Mesenchymal stem cell (in vitro differentiated cells and primary cell): ENCODE measurements around the gene SLC4A1AP.
A peak's percentile ranks its signal among the peaks of the same experiment; 100 is the strongest.

Source experiments
- DNase-seq: peaks from one replicate; pipeline ENCODE4 v3.0.0-alpha.2; 2013
- H2AFZ ChIP-seq: one replicate; pipeline ENCODE4 v1.6.1; 2013; ENCODE audit warnings: low read depth, mild to moderate bottlenecking, control low read depth, inconsistent platforms, low read length, moderate library complexity
- H2AK5ac ChIP-seq: 2 replicates; pipeline ENCODE4 v1.6.1; 2013; ENCODE audit warnings: low read length, moderate library complexity, mild to moderate bottlenecking, inconsistent platforms; ENCODE audit not compliant: severe bottlenecking
- H2BK120ac ChIP-seq: one replicate; pipeline ENCODE4 v1.6.1; 2013; ENCODE audit warnings: low read depth, mild to moderate bottlenecking, inconsistent platforms, low read length, moderate library complexity
- H2BK12ac ChIP-seq, 2 experiments: one replicate each; pipeline ENCODE4 v1.6.1; 2013; ENCODE audit warnings: inconsistent platforms in 2 of 2, low read length in 2 of 2, mild to moderate bottlenecking in 2 of 2, moderate library complexity in 2 of 2, control low read depth in 1 of 2
- H2BK15ac ChIP-seq: one replicate; pipeline ENCODE4 v1.6.1; 2013; ENCODE audit warnings: mild to moderate bottlenecking, low read depth, inconsistent platforms; ENCODE audit not compliant: poor library complexity, severe bottlenecking
- H2BK5ac ChIP-seq: 2 replicates; pipeline ENCODE4 v1.6.1; 2013; ENCODE audit warnings: low read depth, mild to moderate bottlenecking, low read length, control low read depth, inconsistent platforms; ENCODE audit not compliant: poor library complexity, severe bottlenecking
- H3K14ac ChIP-seq, 2 experiments: one replicate each; pipeline ENCODE4 v1.6.1; 2013; ENCODE audit warnings: inconsistent platforms in 2 of 2, low read length in 2 of 2, control low read depth in 1 of 2, mild to moderate bottlenecking in 1 of 2, moderate library complexity in 1 of 2
- H3K18ac ChIP-seq, 2 experiments: one replicate each; pipeline ENCODE4 v1.6.1; 2013; ENCODE audit warnings: inconsistent platforms in 2 of 2, low read length in 2 of 2, control low read depth in 1 of 2, low read depth in 1 of 2, mild to moderate bottlenecking in 1 of 2
- H3K23ac ChIP-seq, 2 experiments: one replicate each; pipeline ENCODE4 v1.6.1; 2013; ENCODE audit warnings: inconsistent platforms in 2 of 2, low read length in 2 of 2, mild to moderate bottlenecking in 2 of 2, moderate library complexity in 2 of 2, control low read depth in 1 of 2
- H3K27ac ChIP-seq: 2 replicates; pipeline ENCODE4 v1.5.1; 2013; ENCODE audit warnings: mild to moderate bottlenecking, moderate library complexity, low read length, control low read depth, inconsistent platforms; ENCODE audit not compliant: poor library complexity, severe bottlenecking
- H3K27me3 ChIP-seq, 2 experiments: 2 replicates each; pipeline versions ENCODE4 v1.6.1 to v1.7.0; 2013; ENCODE audit warnings: low read length in 2 of 2, mild to moderate bottlenecking in 2 of 2, moderate library complexity in 2 of 2, control low read depth in 1 of 2, inconsistent platforms in 1 of 2; ENCODE audit not compliant: control insufficient read depth in 1 of 2, insufficient read depth in 1 of 2
- H3K36me3 ChIP-seq, 2 experiments: 2 replicates each; pipeline versions ENCODE4 v1.6.1 to v1.7.0; 2013; ENCODE audit warnings: low read length in 2 of 2, control low read depth in 1 of 2, inconsistent platforms in 1 of 2, low read depth in 1 of 2, mild to moderate bottlenecking in 1 of 2; ENCODE audit not compliant: insufficient read depth in 2 of 2, control insufficient read depth in 1 of 2
- H3K4ac ChIP-seq, 2 experiments: one replicate each; pipeline ENCODE4 v1.6.1; 2013; ENCODE audit warnings: inconsistent platforms in 2 of 2, low read length in 2 of 2, mild to moderate bottlenecking in 2 of 2, moderate library complexity in 2 of 2, control low read depth in 1 of 2, low read depth in 1 of 2
- H3K4me1 ChIP-seq: 2 replicates; pipeline ENCODE4 v1.6.1; 2013; ENCODE audit warnings: low read depth, low read length, control low read depth; ENCODE audit not compliant: control insufficient read depth, insufficient read depth
- H3K4me2 ChIP-seq: 2 replicates; pipeline ENCODE4 v1.6.1; 2013; ENCODE audit warnings: low read length, mild to moderate bottlenecking, inconsistent platforms; ENCODE audit not compliant: poor library complexity, severe bottlenecking
- H3K4me3 ChIP-seq, 2 experiments: 2 replicates each; pipeline versions ENCODE4 v1.5.1 to v1.7.0; 2013; ENCODE audit warnings: low read length in 2 of 2, mild to moderate bottlenecking in 2 of 2, control low read depth in 1 of 2, low read depth in 1 of 2; ENCODE audit not compliant: insufficient read depth in 1 of 2
- H3K79me1 ChIP-seq: replicated peaks from 2 replicates; pipeline ENCODE4 v1.6.1; 2013; ENCODE audit warnings: mild to moderate bottlenecking, control low read depth, low read length, inconsistent platforms; ENCODE audit not compliant: poor library complexity, severe bottlenecking
- H3K9ac ChIP-seq: 2 replicates; pipeline ENCODE4 v1.7.0; 2013; ENCODE audit warnings: mild to moderate bottlenecking, low read length, moderate library complexity
- H3K9me3 ChIP-seq: 2 replicates; pipeline ENCODE4 v1.7.0; 2013; ENCODE audit warnings: mild to moderate bottlenecking, low read length; ENCODE audit not compliant: control insufficient read depth
- H4K8ac ChIP-seq: one replicate; pipeline ENCODE4 v1.6.1; 2013; ENCODE audit warnings: inconsistent platforms, mild to moderate bottlenecking, low read length, moderate library complexity
- H4K91ac ChIP-seq: one replicate; pipeline ENCODE4 v1.6.1; 2013; ENCODE audit warnings: mild to moderate bottlenecking, low read length, inconsistent platforms
- WGBS: methylation state at CpG from one replicate; pipeline ENCODE4 v1.1.7; 2013; ENCODE audit warnings: mixed read lengths; 5-methylcytosine and 5-hydroxymethylcytosine counted together

SLC4A1AP gene

DNA sequence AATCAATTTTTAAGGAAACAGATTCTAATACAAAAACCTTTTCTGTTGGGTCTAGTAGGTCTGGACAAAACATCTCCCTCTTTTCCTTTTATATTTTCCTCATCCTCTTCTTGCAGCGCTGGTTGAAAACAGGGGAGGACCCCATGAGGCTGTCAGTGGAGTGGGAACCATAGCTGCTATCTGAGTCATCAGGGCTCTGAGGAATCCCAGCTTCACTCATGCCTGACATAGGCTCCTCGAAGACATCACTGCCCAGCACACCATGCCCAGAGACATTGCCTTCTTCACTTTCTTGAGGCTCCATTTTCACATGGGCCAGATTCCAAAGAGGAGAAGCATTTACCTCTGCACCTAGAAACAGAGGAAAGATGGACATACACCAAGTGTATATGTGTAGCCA lies 10.3 kb upstream of the SLC4A1AP start:
- WGBS, result 66% methylated on average over 2 of the region's 2 CpGs
- Histone ChIP-seq H3K79me1 (peaks cover 15% of the 10 kb centered on the region), H3K9me3 (no peaks in the 10 kb centered on the region), H3K18ac (no peak overlapping the region), H2BK15ac (no peak overlapping the region), H4K91ac (no peak overlapping the region), H3K4me1 (peaks cover 2% of the 10 kb centered on the region), H3K23ac (no peak overlapping the region), H3K27ac (no peak overlapping the region), H2BK5ac (no peak overlapping the region), H2AFZ (no peak overlapping the region), H3K4ac (no peak overlapping the region), H3K9ac (no peak overlapping the region), H3K27me3 (no peaks in the 10 kb centered on the region), H3K36me3 (peaks cover 15 to 94% of the 10 kb centered on the region in 2 experiments), H2AK5ac (no peak overlapping the region), H4K8ac (no peak overlapping the region), H3K4me3 (no peak overlapping the region), H3K4me2 (no peak overlapping the region), H2BK120ac (no peak overlapping the region), H3K14ac (no peak overlapping the region), H2BK12ac (no peak overlapping the region)
- no peak for DNase-seq

DNA sequence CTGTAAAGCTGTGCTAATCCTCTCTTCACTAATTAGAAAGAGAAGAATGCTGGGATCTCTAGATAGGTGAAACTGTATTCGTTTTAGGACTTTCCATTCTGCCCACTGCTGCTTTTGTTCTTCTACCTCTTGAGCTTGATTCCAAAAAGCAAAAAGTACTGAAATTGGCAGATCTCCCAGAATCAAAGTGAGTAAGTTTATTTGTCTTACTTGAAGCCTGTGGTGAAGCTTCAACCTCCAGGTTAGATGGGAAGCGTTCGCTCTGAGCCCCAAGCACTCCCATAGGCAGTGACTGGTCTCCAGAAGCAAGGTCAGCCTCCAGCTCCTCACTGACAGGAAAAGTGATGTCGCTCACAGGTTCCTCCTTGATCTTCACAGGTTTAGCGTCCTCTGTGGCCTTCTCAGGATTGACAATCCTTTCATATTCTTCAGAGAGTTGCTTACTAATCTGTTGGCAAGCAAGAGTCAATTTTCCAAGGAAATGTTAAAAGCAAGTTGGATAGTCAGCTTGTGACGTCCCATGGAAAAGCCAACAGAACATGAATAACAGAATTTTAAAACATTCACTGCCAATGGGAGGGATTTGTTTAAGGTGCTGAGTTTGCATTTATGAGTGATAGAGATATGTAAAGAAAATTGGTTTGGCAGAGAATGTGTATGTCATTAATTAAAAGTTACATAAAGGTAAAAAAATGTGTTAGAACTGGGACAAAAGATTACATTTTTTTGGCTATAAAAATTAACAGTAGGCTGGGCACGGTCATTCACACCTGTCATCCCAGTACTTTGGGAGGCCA lies 8.3 kb upstream of the SLC4A1AP start:
- Histone ChIP-seq H4K8ac (no peak overlapping the region), H3K18ac (no peak overlapping the region), H3K9me3 (no peaks in the 10 kb centered on the region), H4K91ac (no peak overlapping the region), H2BK12ac (no peak overlapping the region), H2AK5ac (no peak overlapping the region), H3K27ac (no peak overlapping the region), H3K4me1 (peaks cover 2% of the 10 kb centered on the region), H2BK15ac (no peak overlapping the region), H3K23ac (no peak overlapping the region), H3K4me3 (no peak overlapping the region), H3K14ac (no peak overlapping the region), H3K9ac (no peak overlapping the region), H2BK5ac (no peak overlapping the region), H3K79me1 (peaks cover 15% of the 10 kb centered on the region), H2AFZ (no peak overlapping the region), H3K36me3 (peaks cover 11 to 95% of the 10 kb centered on the region in 2 experiments), H3K27me3 (no peaks in the 10 kb centered on the region), H3K4ac (no peak overlapping the region), H3K4me2 (no peak overlapping the region), H2BK120ac (no peak overlapping the region)
- no peak for DNase-seq
- 96% methylated on average over 6 of the region's 7 CpGs for WGBS

DNA sequence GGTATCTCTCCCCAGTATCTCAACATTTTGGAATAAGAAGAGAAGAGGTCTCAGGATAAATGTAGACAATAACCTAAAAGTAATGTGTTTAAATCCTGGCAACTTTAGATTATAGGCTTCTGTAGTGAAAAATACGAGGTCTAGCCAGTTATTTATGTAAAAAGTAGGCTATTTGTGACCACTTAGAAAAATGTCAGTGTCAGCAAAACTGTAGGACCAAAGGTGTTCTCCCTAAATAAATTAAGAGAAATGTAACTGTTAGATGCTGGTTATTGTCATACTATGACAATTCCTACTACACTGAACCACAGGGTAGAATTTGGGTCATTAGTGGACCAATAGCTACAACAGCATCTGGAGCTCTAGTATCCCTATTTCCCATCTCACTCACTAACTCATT lies 2.3 kb upstream of the SLC4A1AP start:
- Histone ChIP-seq H3K9me3 (no peaks in the 10 kb centered on the region), H3K4ac (no peak overlapping the region), H3K18ac (no peak overlapping the region), H3K79me1 (peaks cover 20% of the 10 kb centered on the region), H3K36me3 (peaks cover 13 to 61% of the 10 kb centered on the region in 2 experiments), H3K4me3 (no peak overlapping the region), H3K4me2 (no peak overlapping the region), H3K27me3 (no peaks in the 10 kb centered on the region), H3K4me1 (peaks cover 5% of the 10 kb centered on the region), H2AFZ (no peak overlapping the region), H2BK15ac (no peak overlapping the region), H3K9ac (no peak overlapping the region), H4K8ac (no peak overlapping the region), H3K14ac (no peak overlapping the region), H2BK5ac (no peak overlapping the region), H3K23ac (no peak overlapping the region), H4K91ac (no peak overlapping the region), H3K27ac (no peak overlapping the region), H2AK5ac (no peak overlapping the region), H2BK12ac (no peak overlapping the region), H2BK120ac (no peak overlapping the region)
- 94% methylated on average over 1 of the region's 1 CpG for WGBS
- DNase-seq, result no peak

DNA sequence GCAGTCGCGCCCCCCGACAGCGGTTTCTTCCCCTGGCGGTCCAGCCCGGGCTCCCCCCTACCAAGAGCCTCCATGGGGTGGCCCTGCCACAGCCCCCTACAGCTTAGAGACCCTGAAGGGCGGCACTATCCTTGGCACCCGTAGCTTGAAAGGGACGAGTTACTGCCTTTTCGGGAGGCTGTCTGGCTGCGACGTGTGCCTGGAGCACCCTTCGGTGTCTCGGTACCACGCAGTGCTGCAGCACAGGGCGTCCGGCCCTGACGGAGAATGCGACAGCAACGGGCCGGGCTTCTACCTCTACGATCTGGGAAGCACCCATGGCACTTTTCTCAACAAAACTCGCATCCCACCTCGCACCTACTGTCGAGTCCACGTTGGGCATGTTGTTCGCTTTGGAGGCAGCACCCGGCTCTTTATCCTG lies 475 bp downstream of the SLC4A1AP start:
- H3K36me3 ChIP-seq, result peaks cover 13 to 56% of the 10 kb centered on the region in 2 experiments
- peaks cover 13% of the 10 kb centered on the region for H3K79me1 ChIP-seq
- peak overlapping the region; percentile 93 for H4K8ac ChIP-seq
- no peaks in the 10 kb centered on the region for H3K9me3 ChIP-seq
- H4K91ac ChIP-seq, result no peak overlapping the region
- H3K27ac ChIP-seq, result no peak overlapping the region
- H2BK12ac ChIP-seq, result no peak overlapping the region
- H3K27me3 ChIP-seq, result no peaks in the 10 kb centered on the region
- H3K4me1 ChIP-seq, result peaks cover 5% of the 10 kb centered on the region
- peak overlapping the region; percentile 65 for H3K4me2 ChIP-seq
- no peak overlapping the region for H2AK5ac ChIP-seq
- no peak overlapping the region for H3K18ac ChIP-seq
- peak overlapping the region in 1 of 2 experiments; percentile 62 for H3K4ac ChIP-seq
- H2BK120ac ChIP-seq, result peak overlapping the region; percentile 23
- no peak overlapping the region for H2BK15ac ChIP-seq
- H3K14ac ChIP-seq, result no peak overlapping the region
- DNase-seq, result no peak
- peak overlapping the region; percentile 97 for H3K9ac ChIP-seq
- no peak overlapping the region for H2AFZ ChIP-seq
- WGBS, result 9% methylated on average over 28 of the region's 28 CpGs
- no peak overlapping the region for H3K23ac ChIP-seq
- H3K4me3 ChIP-seq, result peak overlapping the region; percentile 77 to 94
- no peak overlapping the region for H2BK5ac ChIP-seq
